HG02870 (cell line): Measurements from ENCODE around the gene PTPRH.

Experiments
- ATAC-seq: cut with Tn5 transposase; IDR thresholded peaks from one replicate; pipeline ENCODE4 v1.9.1; 2021; ENCODE audit warnings: mild to moderate bottlenecking, moderate library complexity; ENCODE audit not compliant: unreplicated experiment

PTPRH gene, protein sequence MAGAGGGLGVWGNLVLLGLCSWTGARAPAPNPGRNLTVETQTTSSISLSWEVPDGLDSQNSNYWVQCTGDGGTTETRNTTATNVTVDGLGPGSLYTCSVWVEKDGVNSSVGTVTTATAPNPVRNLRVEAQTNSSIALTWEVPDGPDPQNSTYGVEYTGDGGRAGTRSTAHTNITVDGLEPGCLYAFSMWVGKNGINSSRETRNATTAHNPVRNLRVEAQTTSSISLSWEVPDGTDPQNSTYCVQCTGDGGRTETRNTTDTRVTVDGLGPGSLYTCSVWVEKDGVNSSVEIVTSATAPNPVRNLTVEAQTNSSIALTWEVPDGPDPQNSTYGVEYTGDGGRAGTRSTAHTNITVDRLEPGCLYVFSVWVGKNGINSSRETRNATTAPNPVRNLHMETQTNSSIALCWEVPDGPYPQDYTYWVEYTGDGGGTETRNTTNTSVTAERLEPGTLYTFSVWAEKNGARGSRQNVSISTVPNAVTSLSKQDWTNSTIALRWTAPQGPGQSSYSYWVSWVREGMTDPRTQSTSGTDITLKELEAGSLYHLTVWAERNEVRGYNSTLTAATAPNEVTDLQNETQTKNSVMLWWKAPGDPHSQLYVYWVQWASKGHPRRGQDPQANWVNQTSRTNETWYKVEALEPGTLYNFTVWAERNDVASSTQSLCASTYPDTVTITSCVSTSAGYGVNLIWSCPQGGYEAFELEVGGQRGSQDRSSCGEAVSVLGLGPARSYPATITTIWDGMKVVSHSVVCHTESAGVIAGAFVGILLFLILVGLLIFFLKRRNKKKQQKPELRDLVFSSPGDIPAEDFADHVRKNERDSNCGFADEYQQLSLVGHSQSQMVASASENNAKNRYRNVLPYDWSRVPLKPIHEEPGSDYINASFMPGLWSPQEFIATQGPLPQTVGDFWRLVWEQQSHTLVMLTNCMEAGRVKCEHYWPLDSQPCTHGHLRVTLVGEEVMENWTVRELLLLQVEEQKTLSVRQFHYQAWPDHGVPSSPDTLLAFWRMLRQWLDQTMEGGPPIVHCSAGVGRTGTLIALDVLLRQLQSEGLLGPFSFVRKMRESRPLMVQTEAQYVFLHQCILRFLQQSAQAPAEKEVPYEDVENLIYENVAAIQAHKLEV

DNA sequence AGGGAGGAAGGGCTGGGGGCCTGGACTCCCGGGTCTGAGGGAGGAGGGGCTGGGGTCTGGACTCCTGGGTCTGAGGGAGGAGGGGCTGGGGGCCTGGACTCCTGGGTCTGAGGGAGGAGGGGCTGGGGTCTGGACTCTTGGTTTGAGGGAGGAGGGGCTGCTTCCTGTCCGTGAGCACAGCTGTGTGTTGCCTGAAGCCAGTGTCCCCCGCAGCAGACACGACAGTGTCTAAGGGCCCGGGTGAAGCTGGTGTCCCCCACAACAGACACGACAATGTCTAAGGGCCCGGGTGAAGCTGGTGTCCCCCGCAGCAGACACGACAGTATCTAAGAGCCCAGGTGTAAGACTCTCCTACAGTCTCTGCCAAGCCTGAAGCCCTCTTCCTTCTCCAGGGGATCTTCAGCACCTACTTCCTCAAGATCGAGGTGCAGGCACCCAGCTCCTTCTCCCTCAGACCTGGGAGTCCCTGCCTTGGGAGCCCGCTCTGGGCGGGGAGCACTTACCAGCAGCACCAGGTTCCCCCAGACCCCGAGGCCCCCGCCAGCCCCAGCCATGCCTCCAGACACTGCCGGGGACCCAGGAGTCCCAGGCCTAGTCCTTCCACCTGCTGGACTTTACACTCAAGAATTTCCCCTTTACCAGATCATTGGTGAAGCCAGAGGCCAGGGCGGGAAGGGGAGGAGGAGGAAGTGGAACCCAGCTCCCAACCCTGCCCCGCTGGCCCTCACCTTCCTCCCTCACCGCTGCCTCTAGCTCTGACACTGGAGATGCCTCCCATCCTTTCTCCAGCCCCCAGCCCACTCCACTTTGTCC, at the start of gene PTPRH:
PTPRH (minus strand) TSS at position 622 of the 813 bp plus-strand sequence; CDS start at position 554, 68 bp downstream.
- ATAC-seq = no peak

DNA sequence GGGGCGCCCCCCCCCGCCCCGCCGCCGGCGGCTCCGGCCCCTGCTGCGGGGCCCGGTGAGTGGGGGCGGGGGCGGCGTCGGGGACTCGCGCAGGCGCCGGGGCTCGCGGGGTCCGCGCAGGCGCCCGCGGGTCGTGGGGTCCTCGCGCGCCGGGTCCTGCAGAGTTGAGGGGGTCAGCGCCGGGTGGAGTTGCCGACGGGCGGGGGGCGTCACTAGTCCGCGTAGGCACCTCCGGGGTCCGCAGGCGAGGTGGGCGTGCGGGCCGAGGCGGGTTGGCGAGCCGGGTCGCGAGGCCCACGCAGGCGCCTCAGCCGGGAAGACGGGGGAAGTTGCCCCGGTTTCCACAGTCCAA, 49.2 kb upstream of the PTPRH start:
- peak; percentile 2 for ATAC-seq

DNA sequence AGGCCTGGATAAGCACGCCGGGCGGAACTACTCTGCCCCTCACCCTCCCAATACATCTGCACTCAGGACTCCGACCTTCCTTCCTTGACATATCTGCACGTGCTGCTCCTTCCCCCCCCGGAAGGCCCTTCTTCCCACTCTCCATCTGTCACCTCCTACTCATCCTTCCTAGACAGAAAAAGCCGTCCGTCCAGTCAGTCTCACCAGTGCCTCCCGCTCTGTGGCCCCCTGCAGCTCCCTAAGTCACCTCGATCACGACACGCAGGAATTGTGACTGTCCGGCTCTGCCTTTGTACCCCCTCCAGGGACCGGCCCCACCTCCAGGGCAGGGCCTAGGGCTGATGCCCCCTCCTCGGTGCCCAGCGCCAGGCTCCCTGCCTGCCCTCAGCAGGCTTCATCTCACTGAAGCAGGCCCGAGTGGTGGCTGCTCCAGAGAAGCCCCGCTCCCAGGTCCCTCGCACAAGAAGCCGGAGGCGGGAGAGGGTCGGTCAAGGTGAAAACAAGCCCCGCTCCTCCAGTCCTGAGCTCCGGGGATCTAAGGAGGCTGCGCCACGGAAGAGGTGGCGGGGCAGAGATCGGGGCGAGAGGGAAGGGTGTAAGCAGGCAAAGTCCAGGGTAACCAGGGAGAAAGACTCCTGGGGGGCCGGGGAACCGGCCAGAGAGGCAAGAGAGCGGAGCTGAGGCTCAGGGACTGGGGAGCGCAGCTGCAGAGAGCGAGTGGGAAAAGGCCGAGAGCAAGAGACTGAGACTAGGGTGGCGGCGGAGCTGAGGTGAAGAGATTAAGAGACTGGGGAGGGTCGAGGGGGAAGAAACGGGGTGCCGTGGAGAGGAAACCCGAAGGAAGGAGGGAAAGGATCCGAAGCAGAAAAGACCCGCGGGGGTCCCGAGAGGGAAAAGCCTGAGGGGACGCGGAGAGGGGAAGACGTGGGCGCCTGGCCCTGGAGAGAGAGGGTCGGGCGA, 48.4 kb upstream of the PTPRH start:
- ATAC-seq = no peak

DNA sequence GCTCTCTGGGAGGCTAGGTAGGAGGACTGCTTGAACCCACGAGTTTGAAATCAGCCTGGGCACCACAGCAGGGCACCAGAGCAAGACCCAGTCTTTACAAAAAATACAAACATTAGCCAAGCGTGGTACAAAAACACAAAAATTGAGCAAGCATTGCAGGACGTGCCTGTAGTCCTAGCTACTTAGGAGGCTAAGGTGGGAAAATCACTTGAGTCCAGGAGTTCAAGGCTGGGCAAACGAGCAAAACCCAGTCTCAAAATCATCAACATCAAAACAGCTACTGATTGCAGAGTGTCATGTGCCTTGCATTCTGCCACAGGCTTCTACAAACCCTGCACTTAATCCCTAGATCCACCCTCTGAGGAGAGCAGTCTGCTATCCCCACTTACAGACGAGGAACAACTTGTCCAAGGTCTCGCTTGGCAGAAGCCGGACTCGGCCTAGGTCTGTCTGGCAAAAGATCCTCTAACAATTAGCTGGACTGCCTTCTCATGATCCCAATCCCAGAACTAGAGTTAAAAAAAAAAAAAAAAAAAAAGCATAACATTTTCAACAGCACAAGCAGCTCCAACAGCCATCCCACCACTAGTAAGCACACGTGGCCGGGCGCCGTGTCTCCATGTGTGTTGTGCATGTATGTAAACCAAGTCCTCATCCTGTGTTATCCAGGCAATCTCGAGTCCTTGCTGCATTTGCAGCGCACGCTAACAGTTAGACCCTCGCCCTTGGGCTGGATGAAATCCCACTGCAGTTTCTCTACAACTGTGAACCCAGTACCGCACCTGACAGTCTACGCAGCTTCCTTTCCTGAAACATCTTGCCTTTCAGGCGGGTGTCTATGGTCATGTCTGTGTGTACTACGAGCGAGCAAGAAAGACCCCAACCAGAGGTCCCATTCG, 47.5 kb upstream of the PTPRH start:
- no peak for ATAC-seq

DNA sequence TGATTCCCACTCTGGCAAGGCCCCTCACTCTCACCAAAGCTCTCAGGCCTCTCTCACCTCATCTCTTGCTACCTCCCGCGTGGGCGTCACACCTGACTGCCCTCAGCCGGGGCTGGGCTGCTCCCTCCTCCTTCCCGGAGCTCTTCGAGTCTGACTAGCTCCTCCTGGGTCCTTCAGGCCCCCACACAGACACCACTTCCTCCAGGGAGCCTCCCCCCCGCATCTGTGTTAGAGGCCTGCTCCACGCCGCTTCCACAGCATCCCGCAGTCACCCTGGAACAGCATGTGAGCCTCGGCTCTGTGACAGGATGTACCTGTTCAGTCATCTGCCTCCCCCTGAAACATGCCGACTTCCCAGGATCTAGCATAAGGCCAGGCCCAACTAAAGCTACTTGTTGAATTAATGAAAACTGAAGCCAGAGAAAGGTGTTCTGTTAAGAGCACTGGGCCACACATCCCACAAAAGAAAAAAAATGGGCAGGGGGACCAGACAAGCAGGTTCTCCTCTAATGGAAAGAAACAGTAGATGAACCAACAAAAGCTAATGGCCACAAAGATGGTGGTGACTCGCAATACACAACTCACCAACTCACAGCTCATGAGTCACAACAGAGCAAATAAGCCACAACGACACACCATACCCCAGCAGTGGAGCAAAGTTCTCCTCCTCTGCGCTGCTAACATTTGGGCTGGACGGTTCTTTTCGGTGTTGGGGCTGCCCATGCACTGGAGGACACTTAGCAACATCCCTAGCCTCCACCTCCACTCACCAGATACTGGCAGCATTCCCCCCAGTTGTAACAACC, 46.5 kb upstream of the PTPRH start:
- ATAC-seq = no peak

DNA sequence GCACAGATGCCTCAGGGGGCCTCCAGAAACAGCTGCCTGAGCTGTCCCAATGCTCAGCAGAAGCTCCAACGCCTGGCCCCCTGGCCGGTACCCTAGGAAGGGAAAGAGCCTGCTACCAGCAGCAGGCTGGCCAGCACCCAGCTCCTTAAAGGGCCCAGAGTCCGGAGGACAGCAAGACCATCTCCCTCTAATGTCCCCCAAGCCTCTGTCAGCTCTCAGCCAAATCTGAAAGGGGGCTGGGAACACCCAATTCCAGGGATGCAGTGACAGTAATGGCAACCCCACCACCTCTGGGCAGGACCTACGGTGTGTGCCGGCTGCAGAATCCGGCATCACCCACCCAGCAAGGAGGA, 45.3 kb upstream of the PTPRH start:
- ATAC-seq = no peak

DNA sequence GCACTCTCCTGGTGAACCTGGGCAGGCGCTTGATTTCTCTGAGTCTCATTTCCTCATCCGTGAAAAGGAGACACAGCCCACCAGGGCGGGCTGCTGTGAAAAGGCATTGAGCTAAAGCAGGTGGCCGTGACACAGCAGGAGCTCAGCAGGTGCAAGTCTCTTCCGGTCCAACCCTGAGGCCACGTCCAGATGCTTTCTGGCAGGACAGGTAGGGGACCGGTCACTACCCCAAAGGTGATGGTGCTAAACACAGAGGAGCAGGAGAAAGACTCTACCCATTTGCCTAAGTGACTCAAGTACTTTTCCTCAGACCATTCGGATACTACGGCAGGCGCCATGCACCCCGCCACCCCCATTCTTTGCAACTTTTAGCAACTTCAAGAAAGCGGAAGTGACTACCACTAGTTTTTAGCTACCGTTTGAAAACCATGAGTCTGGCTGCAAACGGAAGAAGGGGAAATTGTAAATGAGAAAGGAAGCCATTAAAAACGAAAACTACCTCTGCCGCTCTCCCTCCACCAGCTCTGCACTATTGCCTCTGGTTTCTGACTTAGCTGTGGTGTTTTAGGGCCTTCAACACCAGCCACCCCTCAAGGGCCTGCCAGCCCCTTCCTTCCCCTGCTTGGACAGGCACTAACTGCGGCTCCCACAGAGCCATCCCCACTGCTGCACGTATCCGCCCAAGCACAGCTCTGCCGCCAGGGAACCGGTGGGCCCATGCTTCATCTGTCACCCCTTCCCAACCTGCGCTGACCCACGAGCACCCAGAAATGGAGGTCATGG, 44.7 kb upstream of the PTPRH start:
- peak; percentile 28 for ATAC-seq

DNA sequence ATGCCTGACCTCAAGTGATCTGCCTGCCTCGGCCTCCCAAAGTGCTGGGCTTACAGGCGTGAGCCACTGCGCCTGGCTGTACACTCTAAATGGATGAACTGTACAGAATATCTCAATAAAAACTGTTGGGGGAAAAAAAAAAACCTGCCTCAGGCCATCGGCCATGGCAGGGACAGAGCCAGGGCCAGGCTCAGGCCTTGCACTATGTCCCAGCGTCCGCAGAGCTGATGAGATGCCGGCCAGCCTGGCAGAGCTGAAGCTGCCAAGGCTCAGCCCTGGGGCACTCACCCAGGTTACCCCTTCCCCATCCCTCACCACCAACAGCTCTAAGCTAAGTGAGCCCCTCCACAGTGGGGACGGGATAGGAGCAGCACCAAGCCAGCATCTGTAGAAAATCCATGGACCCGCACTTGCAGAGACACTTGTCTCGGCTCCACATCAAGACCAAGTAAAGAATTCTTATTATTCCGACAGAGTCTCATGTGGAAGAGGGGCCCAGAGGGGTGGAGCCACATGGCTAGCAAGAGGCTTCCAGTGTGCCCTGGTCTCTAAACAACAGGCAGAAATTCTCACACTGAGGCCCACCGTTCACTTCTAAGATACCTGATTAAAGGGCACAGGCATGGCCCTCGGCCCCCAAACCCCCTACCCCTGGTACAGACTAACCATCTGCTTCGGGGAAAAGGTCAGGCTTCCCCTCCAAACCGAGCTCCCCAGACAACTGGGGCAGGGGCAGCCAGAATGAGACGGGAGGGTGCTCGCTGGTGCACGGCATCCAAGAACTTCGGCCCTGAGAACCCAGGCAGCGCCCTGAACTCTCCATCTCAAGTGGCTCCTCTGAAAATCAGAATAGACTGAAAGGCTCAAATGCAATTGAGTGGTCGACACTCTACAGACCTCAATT, 43.7 kb upstream of the PTPRH start:
- no peak for ATAC-seq

DNA sequence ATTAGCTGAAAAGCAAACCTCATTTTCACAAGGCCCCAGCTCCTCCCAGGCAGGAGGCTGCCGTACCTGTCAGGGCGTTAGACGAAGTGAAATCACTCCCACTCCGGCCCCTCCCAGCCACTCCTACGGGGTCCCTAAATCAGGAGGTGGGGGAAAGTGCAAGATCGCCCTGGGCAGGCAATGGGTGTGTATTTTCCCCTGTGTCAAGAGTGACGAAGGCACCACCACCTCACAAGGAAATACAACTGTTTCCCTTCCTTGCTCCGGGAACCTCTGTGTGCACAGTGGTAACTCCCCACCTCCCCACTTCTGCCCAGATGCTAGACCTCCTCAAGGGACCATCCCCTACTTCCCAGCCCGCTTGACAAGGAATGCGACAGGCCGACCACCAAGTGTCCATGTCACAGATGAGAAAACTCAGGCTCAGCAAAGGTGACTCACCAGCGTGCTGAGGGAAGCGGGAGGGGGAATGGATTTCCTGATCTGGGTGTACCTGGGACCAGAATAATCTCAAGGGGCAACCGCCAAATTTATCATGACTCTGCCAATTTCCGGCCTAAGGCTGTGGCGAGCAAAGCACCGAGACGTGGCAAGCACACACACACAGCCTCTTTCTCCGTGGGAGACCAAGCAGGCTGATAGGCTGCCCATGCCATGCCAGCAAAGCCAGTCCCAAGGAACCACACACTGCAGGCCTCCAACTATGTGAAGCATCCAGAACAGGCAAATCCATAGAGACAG, 42.2 kb upstream of the PTPRH start:
- ATAC-seq = no peak

DNA sequence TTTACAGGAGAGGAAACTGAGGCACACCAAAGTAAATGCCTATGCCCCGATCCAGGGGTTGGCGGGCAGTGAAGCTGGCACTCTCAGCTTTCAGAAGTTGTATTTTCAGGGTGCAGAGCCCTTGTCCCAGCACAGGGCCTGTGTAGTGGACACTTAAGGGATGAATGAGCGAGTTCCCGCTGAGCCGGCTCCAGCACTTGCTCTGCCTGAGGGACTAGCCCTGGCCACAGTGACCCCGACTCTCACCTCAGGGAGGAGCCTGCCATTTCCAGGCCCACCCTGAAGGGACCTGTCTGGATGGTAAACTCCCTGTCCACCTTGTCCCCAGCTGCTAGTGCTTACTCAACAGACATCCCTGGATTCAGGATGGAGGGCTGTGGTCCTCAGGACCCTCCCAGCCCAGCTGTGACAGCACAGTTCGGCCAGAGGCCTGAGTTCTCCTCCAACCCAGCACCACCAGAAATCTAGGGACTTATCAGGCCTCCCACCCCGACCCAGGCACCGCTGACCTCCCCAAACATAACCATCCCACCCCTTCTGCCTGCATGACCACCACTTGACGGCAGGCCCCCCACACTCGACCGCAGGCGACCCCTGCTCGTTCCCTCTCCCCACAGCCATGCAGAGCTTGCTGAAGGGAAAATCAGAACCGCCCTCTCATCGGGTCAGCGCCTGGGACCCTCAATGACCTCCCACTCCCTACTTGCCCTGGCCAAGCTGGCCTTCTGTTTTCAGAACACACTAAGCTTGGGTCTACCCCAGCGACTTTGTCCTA, 41.1 kb upstream of the PTPRH start:
- no peak for ATAC-seq

DNA sequence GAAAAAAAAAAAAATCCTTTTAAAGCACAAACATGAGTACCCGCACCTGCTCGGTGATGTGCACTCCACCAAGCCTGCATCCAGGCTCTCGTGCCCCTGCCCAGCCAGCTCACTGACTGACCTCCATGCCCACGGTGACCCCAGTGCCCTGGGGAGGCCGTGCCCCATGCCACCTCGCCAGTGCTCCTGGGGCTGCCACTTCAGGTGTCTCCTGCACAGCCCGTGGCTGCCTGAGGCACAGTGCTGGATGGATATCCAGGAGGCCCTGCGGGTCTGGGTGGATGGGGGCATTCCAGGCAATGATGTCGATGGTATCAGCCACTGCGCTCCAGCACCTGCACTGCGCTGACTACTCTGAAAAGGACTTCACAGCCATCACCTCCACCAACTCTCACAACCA, 40.5 kb upstream of the PTPRH start:
- ATAC-seq = no peak

DNA sequence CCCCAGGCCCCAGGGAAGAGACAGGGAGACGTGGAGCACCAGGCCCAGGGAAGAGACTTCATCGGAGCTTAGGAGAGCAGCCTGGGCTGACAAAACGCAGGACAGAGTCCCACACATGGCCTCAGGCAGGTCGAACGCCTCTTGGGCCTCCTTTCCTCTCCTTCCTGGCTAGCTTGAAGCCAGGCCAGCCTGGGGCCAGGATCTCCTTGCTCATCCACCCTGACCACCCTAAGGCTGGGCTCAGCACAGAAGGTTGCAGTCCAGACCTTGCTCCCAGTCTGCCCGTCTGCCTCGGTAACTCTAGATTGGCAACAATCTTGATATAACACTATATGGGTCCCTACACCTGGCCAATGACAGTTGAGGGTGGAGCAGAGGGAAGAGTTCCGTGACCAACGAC, 39.4 kb upstream of the PTPRH start:
- no peak for ATAC-seq

DNA sequence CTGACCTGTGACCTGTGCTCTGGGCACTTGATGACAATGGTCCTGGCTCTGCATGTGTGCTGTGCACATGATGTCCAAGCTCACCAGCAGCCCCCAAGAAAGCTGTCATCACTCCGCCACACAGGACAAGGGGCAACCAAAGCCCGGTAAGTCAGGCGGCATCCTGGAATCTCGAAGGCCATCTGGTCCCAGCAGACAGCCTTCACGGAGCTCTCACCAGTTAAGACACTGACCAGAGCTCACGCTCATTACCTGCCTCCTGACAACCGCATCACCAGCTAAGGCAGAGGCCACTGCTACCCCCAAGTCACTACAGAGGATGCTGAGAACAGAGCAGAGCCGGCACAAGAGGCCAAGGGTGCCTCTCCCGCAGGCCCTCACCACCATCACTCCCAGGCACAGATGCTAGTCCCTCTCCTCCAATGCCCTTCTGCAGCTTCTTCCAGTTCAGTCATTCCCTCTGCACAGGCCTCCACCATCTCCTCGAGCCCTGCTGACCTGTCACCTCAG, 38.9 kb upstream of the PTPRH start:
- ATAC-seq = no peak

DNA sequence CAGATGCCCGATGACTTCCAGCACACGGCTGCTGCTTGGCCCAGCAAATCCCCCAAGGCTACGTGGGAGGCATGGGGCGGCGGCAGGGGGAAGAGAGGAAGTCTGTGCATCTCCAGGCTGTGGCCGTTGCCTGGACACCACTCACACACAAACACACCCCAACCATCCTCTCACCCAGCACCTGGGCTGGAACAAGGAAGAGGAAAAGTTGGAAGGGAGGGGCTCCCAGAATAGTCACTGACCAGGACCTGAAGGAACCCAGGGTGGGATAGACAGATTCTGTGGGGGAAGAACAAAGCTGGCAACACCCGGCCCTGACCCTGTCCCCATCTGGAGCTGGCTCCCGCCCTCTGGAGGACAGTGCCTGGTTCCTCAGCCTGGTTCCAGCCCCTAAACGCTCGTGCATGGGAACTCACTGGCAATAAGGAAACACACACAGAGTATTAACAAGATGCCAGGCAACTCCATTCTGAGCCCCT, 38.4 kb upstream of the PTPRH start:
- no peak for ATAC-seq
